T47D (cell line): Measurements from ENCODE around the gene PSMD1.
"Not testable (repeated sequence)": the region's sequence is repeated elsewhere in the genome, so short reads cannot be mapped to it uniquely, and the experiment has no call there.

Experiments used
- DNase-seq, 2 experiments: peaks; one replicate each; pipeline versions ENCODE4 v3.0.0 to v3.0.0-alpha.2; 2011 to 2012; ENCODE audit warnings: low read depth in 1 of 2, low spot score in 1 of 2
- JUND ChIP-seq: IDR thresholded peaks from 2 replicates; pipeline ENCODE4 v1.6.1; 2012; ENCODE audit warnings: low read depth
- in situ Hi-C: cut with HindIII; loops from 2 replicates; pipeline ENCODE4 v1.10.0; 2016; ENCODE audit warnings: low sequenced_read_pairs, low pct_unique_long_range_greater_than_20kb

Gene PSMD1

DNA sequence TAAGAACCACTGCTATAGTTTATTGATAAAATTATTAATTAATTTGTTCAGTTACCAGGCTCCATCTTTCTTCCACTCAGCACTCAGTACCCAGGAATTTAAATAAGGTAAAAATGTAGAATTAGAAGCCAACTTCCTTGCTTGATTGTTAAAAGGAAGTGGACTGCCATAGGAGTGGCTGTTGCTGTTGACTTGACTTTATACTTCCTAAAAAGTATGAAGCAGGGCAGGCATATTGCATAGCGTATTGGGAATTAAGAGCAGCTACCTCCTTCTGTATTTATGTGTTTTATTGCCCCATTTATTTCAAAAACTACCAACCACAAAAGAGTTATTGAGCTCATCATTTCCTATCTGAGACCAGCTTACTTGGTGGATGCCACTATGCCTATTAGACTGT is 27.9 kb downstream of the PSMD1 start:
- TF ChIP-seq JUND = no peak
- in situ Hi-C loops = no loop called here
- DNase-seq = no peak

DNA sequence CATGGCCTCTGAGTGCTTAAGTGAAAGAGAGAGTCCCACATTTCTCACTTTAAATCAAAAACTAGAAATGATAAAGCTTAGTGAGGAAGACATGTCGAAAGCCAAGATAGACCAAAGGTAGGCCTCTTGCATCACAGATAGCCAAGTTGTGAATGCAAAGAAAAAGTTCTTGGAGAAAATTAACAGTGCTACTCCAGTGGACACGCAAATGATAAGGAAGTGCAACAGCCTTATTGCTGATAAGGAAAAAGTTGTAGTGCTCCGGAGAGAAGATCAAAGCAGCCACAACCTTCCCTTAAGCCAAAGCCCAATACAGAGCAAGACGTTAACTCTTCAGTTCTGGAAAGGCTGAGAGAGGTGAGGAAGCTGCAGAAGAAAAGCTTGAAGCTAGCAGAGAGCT is 32.1 kb downstream of the PSMD1 start:
- in situ Hi-C loops = no loop called here
- no peak for DNase-seq
- TF ChIP-seq JUND = no peak

DNA sequence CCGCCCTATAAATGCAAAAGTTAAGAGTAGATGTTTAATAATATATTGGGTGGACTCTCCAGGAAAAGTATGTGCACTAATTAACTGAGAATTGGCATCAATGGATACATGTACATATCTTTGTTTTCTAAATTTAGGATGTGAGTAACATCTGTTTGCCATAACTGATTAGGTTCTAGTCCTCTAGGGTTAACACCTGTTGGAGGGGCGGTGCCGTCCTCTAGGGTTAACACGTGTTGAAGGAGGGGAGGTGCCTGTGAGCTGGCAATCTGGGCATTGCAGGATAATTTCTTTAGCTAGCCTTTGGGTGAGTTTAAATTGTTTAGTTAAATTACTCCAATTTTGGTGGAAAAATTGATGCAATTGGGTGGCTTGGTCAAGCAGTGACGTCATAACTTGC is 37.3 kb downstream of the PSMD1 start:
- no peak for DNase-seq
- no peak for TF ChIP-seq JUND
- in situ Hi-C loops = no loop called here

DNA sequence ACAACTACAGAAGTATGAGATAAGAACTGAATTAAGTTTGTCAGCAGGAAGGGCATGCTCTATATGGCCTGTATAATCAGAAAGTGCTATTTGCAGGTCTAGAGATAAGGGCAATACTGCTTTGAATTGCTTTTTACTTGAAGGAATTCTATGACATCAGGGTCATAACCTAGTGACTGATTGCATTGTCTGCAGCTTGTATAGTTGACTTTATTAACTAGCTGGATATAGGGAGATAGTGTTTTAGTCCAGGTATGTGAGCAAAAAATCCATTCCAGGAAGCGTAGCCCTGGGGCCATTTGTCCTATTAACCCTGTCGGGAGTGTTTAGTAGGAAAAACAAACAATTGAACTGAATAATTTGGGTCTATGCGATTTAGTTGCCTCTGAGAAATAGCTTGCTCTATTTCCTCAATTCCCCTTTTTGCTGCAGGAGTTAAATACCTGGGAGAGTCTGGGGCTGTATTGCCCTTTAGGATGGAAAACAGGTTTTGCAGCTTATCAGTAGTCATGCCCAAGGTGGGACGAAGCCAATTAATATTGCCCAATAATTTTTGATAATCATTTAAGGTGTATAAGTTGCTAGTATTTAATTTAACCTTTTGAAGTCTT is 38.2 kb downstream of the PSMD1 start:
- in situ Hi-C loops = no loop called here
- no peak for TF ChIP-seq JUND
- DNase-seq = no peak

GRCh38 chr2:231099918-231100317 is 43.3 kb downstream of the PSMD1 start:
- DNase-seq = no peak
- in situ Hi-C loops = no loop called here
- no peak for TF ChIP-seq JUND

DNA sequence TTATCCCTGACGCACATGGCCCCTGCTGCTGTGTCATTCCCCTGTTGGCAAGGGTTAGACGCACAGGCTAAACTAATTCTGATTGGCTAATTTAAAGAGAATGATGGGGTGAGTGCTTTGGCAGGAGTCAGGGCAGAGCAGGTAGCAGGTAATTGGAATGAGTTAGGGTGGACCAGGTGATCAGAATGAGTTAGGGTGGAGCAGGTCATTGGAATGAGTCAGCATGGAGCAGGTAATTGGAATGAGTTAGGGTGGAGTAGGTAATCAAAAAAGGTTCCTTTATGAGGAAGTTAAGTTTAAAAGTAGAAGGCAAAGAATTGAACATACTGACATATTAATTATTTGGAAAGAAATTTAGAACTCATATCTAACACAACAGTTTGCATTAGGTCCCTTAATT is 43.7 kb downstream of the PSMD1 start:
- in situ Hi-C loops, DNase-seq: not testable (repeated sequence)

GRCh38 chr2:231100990-231101389 is 44.3 kb downstream of the PSMD1 start:
- no peak for TF ChIP-seq JUND
- no peak for DNase-seq
- in situ Hi-C loops = no loop called here

GRCh38 chr2:231102772-231103171 is 46.1 kb downstream of the PSMD1 start:
- in situ Hi-C loops = no loop called here
- DNase-seq = no peak
- no peak for TF ChIP-seq JUND

DNA sequence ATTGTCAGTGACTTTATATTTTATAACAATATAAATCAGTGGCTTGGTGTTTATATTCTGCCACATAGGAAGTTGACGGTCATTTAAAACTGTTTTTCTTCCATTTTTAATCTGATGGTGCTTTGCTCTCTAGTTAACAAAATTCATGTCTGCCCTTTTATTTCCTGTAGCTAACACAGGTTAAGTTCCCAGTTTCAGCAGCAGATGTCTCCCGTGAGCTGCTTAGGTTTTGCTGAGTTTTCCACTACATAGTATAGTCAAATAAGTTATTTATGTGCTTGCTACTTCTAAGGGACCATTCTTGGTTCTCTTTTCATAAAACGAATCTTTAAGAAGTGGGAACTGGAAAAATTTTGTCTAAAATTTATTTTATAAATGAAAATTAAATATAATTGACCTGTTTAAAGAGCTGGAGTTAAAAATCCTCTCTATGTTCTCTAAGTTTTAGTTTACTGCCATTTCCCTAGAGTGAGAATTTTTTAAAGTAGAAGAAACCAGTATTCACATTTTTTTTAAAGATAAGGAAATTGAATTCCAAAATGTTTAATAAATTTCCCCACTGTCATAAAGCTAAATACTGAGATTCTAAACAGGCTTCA is 47.5 kb downstream of the PSMD1 start:
- peak; percentile 5 to 59 for DNase-seq
- in situ Hi-C loops = no loop called here
- no peak for TF ChIP-seq JUND

DNA sequence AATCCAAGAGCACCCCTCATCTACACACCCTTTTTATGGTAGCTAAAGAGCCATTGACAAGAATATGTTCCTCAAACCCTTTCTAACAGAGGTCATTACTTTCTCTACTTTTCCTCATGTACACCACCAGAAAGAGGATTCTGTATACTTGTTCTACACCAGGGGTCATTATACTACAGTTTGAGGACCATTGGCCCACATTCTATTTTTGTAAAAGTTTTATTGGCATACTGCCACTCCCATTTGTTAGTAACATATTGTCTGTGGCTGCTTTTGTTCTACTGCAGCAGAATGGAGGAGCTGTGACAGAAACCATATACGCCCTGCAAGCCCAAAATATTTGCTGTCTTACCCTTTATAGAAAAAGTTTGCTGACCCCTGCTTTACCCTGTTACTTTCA is 53.9 kb downstream of the PSMD1 start:
- in situ Hi-C loops = no loop called here
- no peak for TF ChIP-seq JUND
- no peak for DNase-seq

- in situ Hi-C loops = no loop called here
- TF ChIP-seq JUND = no peak
- DNase-seq = no peak
Observed at GRCh38 chr2:231111987-231112386, 55.3 kb downstream of the PSMD1 start.

DNA sequence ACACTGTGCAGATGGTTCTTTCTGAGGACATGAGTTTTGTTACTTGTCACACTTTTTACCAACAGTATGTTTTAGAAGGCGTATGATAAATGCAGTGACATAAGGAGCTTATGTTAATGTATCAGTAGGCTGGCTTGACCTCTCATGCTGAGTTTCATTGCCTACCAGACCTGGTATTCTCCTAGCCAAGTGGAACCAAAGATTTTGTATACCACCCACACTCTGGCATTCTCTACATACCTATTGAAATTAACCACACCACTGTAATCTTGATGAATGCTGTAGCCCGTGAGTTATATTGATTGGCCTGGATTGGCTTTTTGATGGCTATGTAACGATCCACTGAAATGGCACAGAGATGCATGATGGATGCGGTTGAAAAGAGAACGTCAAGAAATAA is 56.8 kb downstream of the PSMD1 start:
- no peak for DNase-seq
- no peak for TF ChIP-seq JUND
- in situ Hi-C loops = no loop called here

DNA sequence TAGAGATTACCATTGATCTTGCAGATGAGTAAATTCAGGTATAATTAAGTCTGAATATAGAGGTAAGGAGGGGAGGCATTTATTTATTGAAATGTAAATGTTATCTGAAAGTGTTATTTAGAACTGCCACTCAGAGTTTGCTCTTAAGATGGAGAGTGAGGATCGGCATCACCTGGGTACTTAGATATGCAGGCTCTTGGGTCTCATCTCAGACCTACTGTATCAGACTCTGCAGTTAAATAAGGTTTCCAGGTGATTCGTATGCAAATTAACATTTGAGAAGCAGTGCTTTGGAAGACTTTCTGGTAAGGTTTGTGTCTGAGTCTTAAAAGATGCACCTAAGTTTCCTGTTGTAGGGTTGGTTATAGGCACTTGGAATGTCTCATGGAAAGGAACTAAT is 59.0 kb downstream of the PSMD1 start:
- TF ChIP-seq JUND = no peak
- in situ Hi-C loops = no loop called here
- DNase-seq = no peak

DNA sequence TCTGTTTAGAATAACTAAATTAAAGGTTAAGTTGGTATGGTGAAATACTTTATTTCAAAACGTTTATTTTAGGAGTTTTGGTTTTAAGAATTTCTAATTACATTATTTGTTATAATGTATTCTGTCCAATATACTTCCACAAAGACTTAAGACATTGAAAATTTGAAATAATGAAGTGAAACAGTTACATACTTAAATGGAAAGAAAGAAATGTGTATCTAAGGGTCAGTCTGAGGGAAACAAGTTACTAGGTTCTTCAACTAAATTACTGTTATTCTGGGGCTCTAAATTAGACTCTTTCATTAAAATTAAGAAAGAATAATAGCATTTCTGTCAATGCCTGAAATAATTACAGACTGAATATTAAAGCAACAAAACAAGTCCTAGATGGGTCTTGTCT is 60.5 kb downstream of the PSMD1 start:
- in situ Hi-C loops = no loop called here
- TF ChIP-seq JUND = no peak
- no peak for DNase-seq
